KMS-11 (cell line): ENCODE measurements around the gene ZSCAN20.

Experiments
- H2AFZ ChIP-seq: fragments of 200-600 bp; sonication (generic); 2 replicates; pipeline ENCODE4 v1.6.1; 2016; ENCODE audit warnings: antibody characterized with exemption, mixed run types, low read depth
- H3K27ac ChIP-seq: fragments of 200-600 bp; sonication (generic); 2 replicates; pipeline ENCODE4 v1.6.1; 2016; ENCODE audit warnings: mild to moderate bottlenecking, mixed run types
- H3K27me3 ChIP-seq: fragments of 200-600 bp; sonication (generic); 2 replicates; pipeline ENCODE4 v1.6.1; 2017; ENCODE audit warnings: mild to moderate bottlenecking, low read depth, mixed run types, moderate library complexity; ENCODE audit not compliant: insufficient read depth
- H3K36me3 ChIP-seq: fragments of 200-600 bp; sonication (generic); 2 replicates; pipeline ENCODE4 v1.6.1; 2017; ENCODE audit warnings: mild to moderate bottlenecking, mixed run types; ENCODE audit not compliant: insufficient read depth
- H3K4me1 ChIP-seq: fragments of 200-600 bp; sonication (generic); 2 replicates; pipeline ENCODE4 v1.6.1; 2016; ENCODE audit warnings: mild to moderate bottlenecking, low read depth, mixed run types; ENCODE audit not compliant: poor library complexity, severe bottlenecking
- H3K4me2 ChIP-seq: fragments of 200-600 bp; sonication (generic); 2 replicates; pipeline ENCODE4 v1.7.0; 2016; ENCODE audit warnings: mild to moderate bottlenecking, mixed run types
- H3K4me3 ChIP-seq: fragments of 200-600 bp; sonication (generic); IDR thresholded peaks from 2 replicates; pipeline ENCODE4 v1.6.1; 2017; ENCODE audit warnings: low read depth, low read length, mixed read lengths; ENCODE audit not compliant: insufficient read depth
- H3K79me2 ChIP-seq: fragments of 200-600 bp; sonication (generic); 2 replicates; pipeline ENCODE4 v1.6.1; 2016; ENCODE audit warnings: low read depth, mixed run types; ENCODE audit not compliant: insufficient read depth
- H3K9ac ChIP-seq: fragments of 200-600 bp; sonication (generic); 2 replicates; pipeline ENCODE4 v1.6.1; 2016; ENCODE audit warnings: mild to moderate bottlenecking, mixed run types
- H4K20me1 ChIP-seq: fragments of 200-600 bp; sonication (generic); 2 replicates; pipeline ENCODE4 v1.6.1; 2016; ENCODE audit warnings: mild to moderate bottlenecking, mixed run types; ENCODE audit not compliant: insufficient read depth
- TF ChIP-seq, protein P1 (sequence below): fragments of 200-600 bp; sonication (generic); conservative IDR thresholded peaks from 2 replicates; pipeline ENCODE4 v1.6.1; 2017; ENCODE audit warnings: low read depth, mild to moderate bottlenecking, antibody characterized with exemption, low read length, moderate library complexity, mixed read lengths

The ZSCAN20 gene

DNA sequence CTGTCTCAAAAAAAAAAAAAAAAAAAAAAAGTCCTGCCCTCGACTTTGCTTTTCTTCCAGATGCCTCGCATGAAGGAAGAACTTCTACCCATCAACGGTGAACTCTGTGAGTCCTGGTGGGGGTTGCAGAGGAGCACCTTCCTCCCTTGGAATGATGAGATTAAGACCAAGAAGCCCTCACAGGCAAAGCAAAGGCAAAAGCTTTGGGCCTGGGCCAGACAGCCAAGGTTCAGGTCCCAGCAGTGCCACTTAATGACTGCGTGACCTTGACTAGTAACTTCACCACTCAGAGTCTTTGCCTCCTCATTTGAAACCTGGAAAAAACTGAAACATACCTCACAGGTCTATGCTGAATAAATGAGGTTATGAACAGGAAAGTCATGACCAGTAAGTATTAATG is 55.5 kb downstream of the ZSCAN20 start:
- Histone ChIP-seq H4K20me1 (no peaks in the 10 kb centered on the region), H3K36me3 (no peaks in the 10 kb centered on the region), H3K9ac (no peak overlapping the region), H3K4me2 (no peak overlapping the region), H3K79me2 (no peaks in the 10 kb centered on the region), H2AFZ (no peak overlapping the region), H3K27ac (no peak overlapping the region), H3K4me1 (no peaks in the 10 kb centered on the region), H3K4me3 (no peak overlapping the region), H3K27me3 (no peaks in the 10 kb centered on the region)
- TF ChIP-seq, protein P1, sequence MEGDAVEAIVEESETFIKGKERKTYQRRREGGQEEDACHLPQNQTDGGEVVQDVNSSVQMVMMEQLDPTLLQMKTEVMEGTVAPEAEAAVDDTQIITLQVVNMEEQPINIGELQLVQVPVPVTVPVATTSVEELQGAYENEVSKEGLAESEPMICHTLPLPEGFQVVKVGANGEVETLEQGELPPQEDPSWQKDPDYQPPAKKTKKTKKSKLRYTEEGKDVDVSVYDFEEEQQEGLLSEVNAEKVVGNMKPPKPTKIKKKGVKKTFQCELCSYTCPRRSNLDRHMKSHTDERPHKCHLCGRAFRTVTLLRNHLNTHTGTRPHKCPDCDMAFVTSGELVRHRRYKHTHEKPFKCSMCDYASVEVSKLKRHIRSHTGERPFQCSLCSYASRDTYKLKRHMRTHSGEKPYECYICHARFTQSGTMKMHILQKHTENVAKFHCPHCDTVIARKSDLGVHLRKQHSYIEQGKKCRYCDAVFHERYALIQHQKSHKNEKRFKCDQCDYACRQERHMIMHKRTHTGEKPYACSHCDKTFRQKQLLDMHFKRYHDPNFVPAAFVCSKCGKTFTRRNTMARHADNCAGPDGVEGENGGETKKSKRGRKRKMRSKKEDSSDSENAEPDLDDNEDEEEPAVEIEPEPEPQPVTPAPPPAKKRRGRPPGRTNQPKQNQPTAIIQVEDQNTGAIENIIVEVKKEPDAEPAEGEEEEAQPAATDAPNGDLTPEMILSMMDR: no peak

DNA sequence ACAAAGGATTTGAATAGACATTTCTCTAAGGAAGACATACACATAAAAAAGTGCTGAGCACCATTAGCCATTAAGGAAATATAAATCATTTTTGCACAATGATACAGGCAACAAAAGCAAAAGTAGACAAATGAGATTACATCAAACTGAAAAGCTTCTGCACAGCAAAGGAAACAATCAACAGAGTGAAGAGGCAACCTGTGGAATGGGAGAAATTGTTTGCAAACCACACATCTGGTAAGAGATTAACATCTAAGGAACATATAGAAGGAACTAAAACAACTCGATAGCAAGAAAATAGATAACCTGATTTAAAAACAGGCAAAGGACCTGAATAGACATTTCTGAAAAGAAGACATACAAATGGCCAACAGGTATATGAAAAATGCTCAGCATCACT is 57.5 kb downstream of the ZSCAN20 start:
- H2AFZ ChIP-seq: no peak overlapping the region
- H3K27ac ChIP-seq: no peak overlapping the region
- no peaks in the 10 kb centered on the region for H4K20me1 ChIP-seq
- H3K27me3 ChIP-seq: no peaks in the 10 kb centered on the region
- TF ChIP-seq, protein P1: no peak
- H3K9ac ChIP-seq: no peak overlapping the region
- no peak overlapping the region for H3K4me2 ChIP-seq
- no peak overlapping the region for H3K4me3 ChIP-seq
- H3K4me1 ChIP-seq: no peaks in the 10 kb centered on the region
- no peaks in the 10 kb centered on the region for H3K36me3 ChIP-seq
- no peaks in the 10 kb centered on the region for H3K79me2 ChIP-seq

DNA sequence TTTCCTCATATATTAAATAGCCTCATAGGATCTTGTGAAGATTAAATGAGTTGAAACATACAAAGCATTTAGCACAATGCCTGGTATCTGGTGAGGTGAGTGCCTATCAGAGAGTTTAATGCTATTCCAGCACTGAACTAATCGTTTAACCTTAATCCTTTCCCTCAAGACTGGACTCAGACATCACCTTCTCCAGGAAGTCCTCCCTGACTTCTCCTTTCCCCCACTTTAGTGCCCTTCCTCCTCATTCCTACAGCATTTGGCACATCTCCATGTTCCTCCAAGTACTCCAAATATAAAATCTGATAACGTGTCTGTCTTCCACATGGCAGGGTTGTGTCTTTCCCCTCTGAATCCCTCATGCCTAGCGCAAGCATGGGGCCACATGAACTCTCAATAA is 59.8 kb downstream of the ZSCAN20 start:
- H3K4me2 ChIP-seq: no peak overlapping the region
- H3K27me3 ChIP-seq: no peaks in the 10 kb centered on the region
- H3K36me3 ChIP-seq: no peaks in the 10 kb centered on the region
- no peak overlapping the region for H3K4me3 ChIP-seq
- no peak overlapping the region for H3K9ac ChIP-seq
- TF ChIP-seq, protein P1: no peak
- H4K20me1 ChIP-seq: no peaks in the 10 kb centered on the region
- H3K4me1 ChIP-seq: no peaks in the 10 kb centered on the region
- no peaks in the 10 kb centered on the region for H3K79me2 ChIP-seq
- no peak overlapping the region for H2AFZ ChIP-seq
- H3K27ac ChIP-seq: no peak overlapping the region

DNA sequence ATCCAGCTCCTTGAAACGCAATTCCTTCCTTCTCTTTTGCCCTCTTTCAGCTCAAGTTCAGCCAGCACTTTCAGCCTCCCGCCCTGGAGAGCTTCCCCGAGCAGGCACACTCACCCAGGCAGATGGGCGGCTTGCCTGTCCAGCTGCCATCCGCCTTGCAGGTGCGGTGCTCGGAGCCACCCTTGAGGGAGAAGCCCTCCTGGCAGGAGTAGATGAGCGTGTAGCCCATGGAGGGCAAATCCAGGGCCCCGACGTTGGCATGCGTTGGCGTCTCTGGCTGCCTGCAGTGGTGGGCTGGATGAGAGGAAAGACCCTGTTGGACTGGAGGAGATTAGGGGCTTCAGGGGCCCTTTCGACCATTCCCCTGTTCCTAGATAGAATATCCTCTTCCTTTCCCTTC is 60.5 kb downstream of the ZSCAN20 start:
- H3K4me1 ChIP-seq: no peaks in the 10 kb centered on the region
- TF ChIP-seq, protein P1: no peak
- H3K9ac ChIP-seq: no peak overlapping the region
- no peaks in the 10 kb centered on the region for H3K79me2 ChIP-seq
- no peak overlapping the region for H3K4me2 ChIP-seq
- H3K27me3 ChIP-seq: no peaks in the 10 kb centered on the region
- H3K36me3 ChIP-seq: no peaks in the 10 kb centered on the region
- no peak overlapping the region for H2AFZ ChIP-seq
- no peak overlapping the region for H3K27ac ChIP-seq
- H4K20me1 ChIP-seq: no peaks in the 10 kb centered on the region
- H3K4me3 ChIP-seq: no peak overlapping the region

DNA sequence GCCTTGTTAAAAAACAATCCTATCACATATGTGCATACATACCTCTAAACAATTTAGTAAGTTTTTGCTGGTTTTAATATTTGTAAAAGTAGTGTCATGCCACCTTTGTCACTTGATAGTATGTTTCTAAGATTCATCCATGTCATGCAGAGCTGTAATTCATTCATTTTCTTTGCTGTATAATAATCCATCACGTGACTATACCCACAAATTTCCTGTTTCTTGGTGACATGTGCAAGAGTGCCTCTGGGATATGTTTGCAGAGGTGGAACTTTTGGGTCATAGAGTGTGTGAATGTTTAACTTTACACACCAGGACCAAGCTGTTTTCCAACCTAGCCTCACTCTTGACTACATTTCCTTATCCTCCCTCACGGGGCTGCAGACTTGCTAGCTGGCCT is 62.9 kb downstream of the ZSCAN20 start:
- no peak overlapping the region for H3K4me2 ChIP-seq
- H3K4me1 ChIP-seq: no peaks in the 10 kb centered on the region
- H3K4me3 ChIP-seq: no peak overlapping the region
- H3K27me3 ChIP-seq: no peaks in the 10 kb centered on the region
- no peak overlapping the region for H3K9ac ChIP-seq
- no peak overlapping the region for H3K27ac ChIP-seq
- H3K36me3 ChIP-seq: no peaks in the 10 kb centered on the region
- H3K79me2 ChIP-seq: no peaks in the 10 kb centered on the region
- TF ChIP-seq, protein P1: no peak
- no peak overlapping the region for H2AFZ ChIP-seq
- H4K20me1 ChIP-seq: no peaks in the 10 kb centered on the region
